GM12878 (cell line): ENCODE measurements around the gene VWA5B2. TPM values are rescaled to one million over a fixed set of nuclear protein-coding genes. Genes with fewer than 3 reads are reported as not detected.
"Not testable (repeated sequence)": the region's sequence is repeated elsewhere in the genome, so short reads cannot be mapped to it uniquely, and the experiment has no call there.

Experiments
- ATAC-seq: fragments of 200-7000 bp; cut with Tn5 transposase; 3 replicates; pipeline ENCODE4 v1.9.1; 2020; ENCODE audit warnings: mild to moderate bottlenecking, moderate library complexity
- BruUV-seq: library from RNA; stranded (reverse); fragments of 400-500 nt; replicated peaks from 2 replicates; lab custom pipeline; 2021; lab: Mats Ljungman, UMichigan
- CTCF ChIA-PET: fragments of 300-600 bp; sonication (Branson Sonifier 250); formaldehyde crosslinking; extraction: SDS; loops from one replicate; lab custom pipeline; 2021; ENCODE audit warnings: inconsistent platforms; lab: Yijun Ruan, JAX
- POLR2A ChIA-PET: fragments of 350-600 bp; formaldehyde crosslinking; extraction: SDS; loops from one replicate; lab custom pipeline; 2021; ENCODE audit warnings: inconsistent platforms; lab: Charles Lee
- RAD21 ChIA-PET: fragments of 300-600 bp; sonication (Branson Sonifier 250); formaldehyde crosslinking; loops from one replicate; lab custom pipeline; 2023; ENCODE audit warnings: antibody characterized with exemption; ENCODE audit not compliant: unreplicated experiment; lab: Charles Lee
- SMC1A ChIA-PET: fragments of 300-600 bp; sonication (Branson Sonifier 250); formaldehyde crosslinking; loops from one replicate; lab custom pipeline; 2023; ENCODE audit not compliant: unreplicated experiment, uncharacterized antibody; lab: Charles Lee
- DNase-seq: peaks from one replicate; pipeline ENCODE4 v3.0.0-alpha.2; 2011; ENCODE audit warnings: low read depth, low spot score
- FAIRE-seq: peaks from 3 replicates; lab custom pipeline; 2011; peaks lifted over from hg19 to GRCh38; lab: Jason Lieb, UNC
- H2AFZ ChIP-seq: 2 replicates; pipeline ENCODE4 v1.6.0; 2011; ENCODE audit warnings: low read depth, low read length, control low read depth; ENCODE audit not compliant: control insufficient read depth
- H3K27ac ChIP-seq: 2 replicates; pipeline ENCODE4 v1.5.1; 2011; ENCODE audit warnings: control low read depth; ENCODE audit not compliant: control insufficient read depth, insufficient read depth
- H3K27me3 ChIP-seq, 2 experiments: replicated peaks in 1 of 2; 2 replicates each; pipeline versions ENCODE4 v1.6.0 to v1.6.1; 2011; ENCODE audit warnings: low read length in 1 of 2; ENCODE audit not compliant: control insufficient read depth in 2 of 2, insufficient read depth in 2 of 2
- H3K36me3 ChIP-seq, 2 experiments: 2 replicates each; pipeline ENCODE4 v1.5.1; 2011; ENCODE audit warnings: low read length in 1 of 2; ENCODE audit not compliant: control insufficient read depth in 2 of 2, insufficient read depth in 2 of 2
- H3K4me1 ChIP-seq: 2 replicates; pipeline ENCODE4 v1.6.1; 2011; ENCODE audit warnings: mild to moderate bottlenecking, low read length, moderate library complexity, mixed read lengths; ENCODE audit not compliant: control insufficient read depth, insufficient read depth
- H3K4me2 ChIP-seq: 2 replicates; pipeline ENCODE4 v1.6.0; 2011; ENCODE audit warnings: control low read depth; ENCODE audit not compliant: control insufficient read depth, insufficient read depth
- H3K4me3 ChIP-seq: fragments of 200-600 bp; sonication (generic); 2 replicates; pipeline ENCODE4 v1.5.1; 2016
- H3K79me2 ChIP-seq: 2 replicates; pipeline ENCODE4 v1.6.0; 2011; ENCODE audit warnings: low read length; ENCODE audit not compliant: control insufficient read depth, insufficient read depth
- H3K9ac ChIP-seq: 2 replicates; pipeline ENCODE4 v1.8.0; 2011; ENCODE audit warnings: low read length, control low read depth, mixed read lengths; ENCODE audit not compliant: control insufficient read depth, insufficient read depth
- H3K9me3 ChIP-seq: replicated peaks from 3 replicates; pipeline ENCODE4 v1.5.1; 2011; ENCODE audit warnings: mild to moderate bottlenecking, low read length; ENCODE audit not compliant: control insufficient read depth, insufficient read depth
- H4K20me1 ChIP-seq: 2 replicates; pipeline ENCODE4 v1.6.0; 2011; ENCODE audit not compliant: control insufficient read depth, insufficient read depth
- BMI1 ChIP-seq: fragments of 450-650 bp; IDR thresholded peaks from 2 replicates; pipeline ENCODE4 v1.6.1; 2016; ENCODE audit warnings: mild to moderate bottlenecking, moderate library complexity, borderline replicate concordance
- CBFB ChIP-seq: IDR thresholded peaks from 2 replicates; pipeline ENCODE4 v1.6.1; 2016; ENCODE audit warnings: antibody characterized with exemption, low read depth
- E4F1 ChIP-seq: fragments of 450-650 bp; IDR thresholded peaks from 2 replicates; pipeline ENCODE4 v1.6.1; 2018; ENCODE audit warnings: borderline replicate concordance, mild to moderate bottlenecking; ENCODE audit not compliant: partially characterized antibody
- EP300 ChIP-seq, 2 experiments: fragments of 150-350 bp in 1 of 2; IDR thresholded peaks; 2 replicates each; pipeline ENCODE4 v1.6.1; 2011 to 2012; ENCODE audit warnings: low read depth in 2 of 2, low read length in 2 of 2, borderline replicate concordance in 1 of 2, improper control_type of control experiment in 1 of 2, inconsistent platforms in 1 of 2; ENCODE audit not compliant: control insufficient read depth in 1 of 2
- KLF5 ChIP-seq: fragments of 450-650 bp; IDR thresholded peaks from 2 replicates; pipeline ENCODE4 v1.6.1; 2014; ENCODE audit warnings: mild to moderate bottlenecking; ENCODE audit not compliant: partially characterized antibody
- NFYA ChIP-seq: IDR thresholded peaks from 2 replicates; pipeline ENCODE4 v1.6.1; 2011; ENCODE audit warnings: low read depth, mild to moderate bottlenecking, low read length, improper control_type of control experiment, borderline replicate concordance
- NFYB ChIP-seq: IDR thresholded peaks from 2 replicates; pipeline ENCODE4 v1.6.1; 2011; ENCODE audit warnings: low read depth, mild to moderate bottlenecking, low read length, improper control_type of control experiment, moderate library complexity; ENCODE audit not compliant: insufficient read depth
- NR2F1 ChIP-seq: fragments of 450-650 bp; conservative IDR thresholded peaks from 2 replicates; pipeline ENCODE4 v1.6.1; 2017; ENCODE audit warnings: mild to moderate bottlenecking
- POLR2AphosphoS2 ChIP-seq: IDR thresholded peaks from 2 replicates; pipeline ENCODE4 v1.6.1; 2011; ENCODE audit warnings: low read depth, mild to moderate bottlenecking, low read length, improper control_type of control experiment, moderate library complexity
- POLR2AphosphoS5 ChIP-seq: IDR thresholded peaks from 2 replicates; pipeline ENCODE4 v1.6.1; 2011; ENCODE audit warnings: mild to moderate bottlenecking, low read length, inconsistent platforms
- RBBP5 ChIP-seq: fragments of 200-600 bp; sonication (generic); conservative IDR thresholded peaks from 2 replicates; pipeline ENCODE4 v1.6.1; 2016
- WRNIP1 ChIP-seq: IDR thresholded peaks from 2 replicates; pipeline ENCODE4 v1.6.1; 2011; ENCODE audit warnings: low read depth, low read length, improper control_type of control experiment, borderline replicate concordance
- WGBS: methylation state at CpG from one replicate; pipeline ENCODE4 v1.1.6; 2016; ENCODE audit warnings: low lambda C conversion rate; ENCODE audit not compliant: insufficient replicate concordance, insufficient coverage; ENCODE audit errors: missing lambda C conversion rate; 5-methylcytosine and 5-hydroxymethylcytosine counted together
- in situ Hi-C: fragments of 300-500 bp; cut with MboI; formaldehyde crosslinking; loops from 9 replicates; pipeline ENCODE4 v1.14.3; 2018; ENCODE audit warnings: mixed read lengths
- intact Hi-C: fragments of 100-400 bp; cut with micrococcal nuclease; formaldehyde crosslinking; loops from one replicate; pipeline ENCODE4 v1.14.2; 2022; ENCODE audit not compliant: unreplicated experiment
- polyA plus RNA-seq, 11 experiments: library from polyadenylated mRNA; depleted of rRNA in 4 of 11; unstranded in 6 of 11; stranded (reverse) in 5 of 11; fragments of >200 nt; fragmentation: Nextera tagmentation in 4 of 11; fragmentation: Illumina TruSeq in 1 of 11; extraction: Ambion mirVana in 4 of 11; extraction: Trizol in 1 of 11; gene quantifications; 1 replicate in 1 of 11; 2 replicates in 10 of 11; pipeline versions ENCODE4 v1.2.1 to v1.2.3, GENCODE V29; 2011 to 2016; ENCODE audit warnings: inconsistent platforms in 2 of 11, missing spikeins in 2 of 11, low read depth in 1 of 11
- total RNA-seq, 4 experiments: library from RNA; depleted of rRNA in 3 of 4; stranded (reverse); fragments of >200 nt in 3 of 4; fragmentation: Illumina TruSeq in 1 of 4; extraction: Trizol in 1 of 4; gene quantifications; 2 replicates each; pipeline versions ENCODE4 v1.2.1 to v1.2.3, GENCODE V29; 2013 to 2021
- TF ChIP-seq, protein P1 (sequence below): fragments of 450-650 bp; IDR thresholded peaks from 2 replicates; pipeline ENCODE4 v1.6.1; 2018; ENCODE audit warnings: mild to moderate bottlenecking, low read depth, moderate library complexity; ENCODE audit not compliant: partially characterized antibody

The VWA5B2 gene
- total and polyA plus RNA-seq, 10 of the 15 experiments (the other 5 are each of a cell fraction or from before 2014, with no cell fraction given) = 0.03 to 0.09 TPM; not detected in 8

DNA sequence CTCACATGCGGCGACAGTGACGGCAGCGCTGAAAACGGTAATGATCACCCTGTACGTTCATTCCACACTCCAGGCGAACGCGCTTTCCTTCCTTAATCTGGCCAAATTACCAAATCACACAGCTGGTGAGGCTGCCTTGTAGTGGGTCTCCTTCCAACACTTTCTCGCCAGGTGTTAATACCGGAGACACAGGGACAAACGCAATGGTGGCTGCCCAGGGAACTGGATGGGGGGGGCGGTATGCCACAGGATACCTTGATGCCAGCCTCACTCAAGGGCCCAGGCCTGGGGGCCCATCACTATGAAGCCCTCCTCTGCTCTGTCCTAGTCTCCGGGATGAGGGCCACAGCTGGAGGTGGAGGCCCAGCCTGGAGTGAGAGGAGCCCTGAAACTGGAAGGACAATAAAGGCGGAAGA, 33.4 kb downstream of the VWA5B2 start (continued):
- TF ChIP-seq, protein P1, sequence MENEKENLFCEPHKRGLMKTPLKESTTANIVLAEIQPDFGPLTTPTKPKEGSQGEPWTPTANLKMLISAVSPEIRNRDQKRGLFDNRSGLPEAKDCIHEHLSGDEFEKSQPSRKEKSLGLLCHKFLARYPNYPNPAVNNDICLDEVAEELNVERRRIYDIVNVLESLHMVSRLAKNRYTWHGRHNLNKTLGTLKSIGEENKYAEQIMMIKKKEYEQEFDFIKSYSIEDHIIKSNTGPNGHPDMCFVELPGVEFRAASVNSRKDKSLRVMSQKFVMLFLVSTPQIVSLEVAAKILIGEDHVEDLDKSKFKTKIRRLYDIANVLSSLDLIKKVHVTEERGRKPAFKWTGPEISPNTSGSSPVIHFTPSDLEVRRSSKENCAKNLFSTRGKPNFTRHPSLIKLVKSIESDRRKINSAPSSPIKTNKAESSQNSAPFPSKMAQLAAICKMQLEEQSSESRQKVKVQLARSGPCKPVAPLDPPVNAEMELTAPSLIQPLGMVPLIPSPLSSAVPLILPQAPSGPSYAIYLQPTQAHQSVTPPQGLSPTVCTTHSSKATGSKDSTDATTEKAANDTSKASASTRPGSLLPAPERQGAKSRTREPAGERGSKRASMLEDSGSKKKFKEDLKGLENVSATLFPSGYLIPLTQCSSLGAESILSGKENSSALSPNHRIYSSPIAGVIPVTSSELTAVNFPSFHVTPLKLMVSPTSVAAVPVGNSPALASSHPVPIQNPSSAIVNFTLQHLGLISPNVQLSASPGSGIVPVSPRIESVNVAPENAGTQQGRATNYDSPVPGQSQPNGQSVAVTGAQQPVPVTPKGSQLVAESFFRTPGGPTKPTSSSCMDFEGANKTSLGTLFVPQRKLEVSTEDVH = no peak
- TF ChIP-seq BMI1 (no peak), NFYA (no peak), RBBP5 (no peak), NR2F1 (no peak), KLF5 (no peak), E4F1 (no peak), NFYB (no peak), WRNIP1 (no peak), EP300 (IDR thresholded peaks at IDR 0.05; ENCODE audit: borderline replicate concordance in 1 of 2, control insufficient read depth in 1 of 2, low read depth in 2 of 2, low read length in 2 of 2) (no peak), POLR2AphosphoS5 (no peak), POLR2AphosphoS2 (no peak), CBFB (no peak)

DNA sequence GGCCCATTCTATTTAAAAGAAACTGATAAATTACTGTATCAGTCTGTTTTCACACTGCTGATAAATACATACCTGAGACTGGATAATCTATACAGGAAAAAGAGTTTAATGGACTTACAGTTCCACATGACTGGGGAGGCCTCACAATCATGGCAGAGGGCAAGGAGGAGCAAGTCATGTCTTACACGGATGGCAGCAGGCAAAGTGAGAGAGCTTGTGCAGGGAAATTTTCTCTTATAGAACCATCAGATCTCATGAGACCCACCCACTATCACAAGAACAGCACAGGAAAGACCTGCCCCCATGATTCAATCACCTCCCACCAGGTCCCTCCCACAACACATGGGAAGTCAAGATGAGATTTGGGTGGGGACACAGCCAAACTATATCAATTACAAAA, 37.9 kb downstream of the VWA5B2 start:
- WGBS = 92% methylated on average over 1 of the region's 1 CpG
- H3K9ac ChIP-seq, ATAC-seq, H2AFZ ChIP-seq, BruUV-seq, H3K27me3 ChIP-seq, RAD21 ChIA-PET, POLR2A ChIA-PET, intact Hi-C loops, DNase-seq, H3K4me3 ChIP-seq, H3K4me1 ChIP-seq, H3K79me2 ChIP-seq, H3K4me2 ChIP-seq, H4K20me1 ChIP-seq, H3K36me3 ChIP-seq, H3K27ac ChIP-seq, SMC1A ChIA-PET, in situ Hi-C loops, FAIRE-seq, H3K9me3 ChIP-seq: not testable (repeated sequence)
- CTCF ChIA-PET = interaction anchor here (3.3 kb wide), 1 partner anchor 17 kb away, joined by 15 read pairs; the partner anchor contains the start of gene EEF1AKMT4
